Caco-2 (cell line): Measurements from ENCODE around the gene CFAP251. TPM values are rescaled to one million over a fixed set of nuclear protein-coding genes. Genes with fewer than 3 reads are reported as not detected.

Experiments
- BruUV-seq: library from RNA; stranded (reverse); fragments of 400-500 nt; replicated peaks from 2 replicates; lab custom pipeline; 2021; lab: Mats Ljungman, UMichigan
- CTCF ChIA-PET: fragments of 300-600 bp; sonication (Branson Sonifier 250); formaldehyde crosslinking; loops from one replicate; lab custom pipeline; 2022; ENCODE audit warnings: antibody characterized with exemption; lab: Charles Lee
- POLR2A ChIA-PET: fragments of 300-600 bp; sonication (Branson Sonifier 250); formaldehyde crosslinking; loops from one replicate; lab custom pipeline; 2022; ENCODE audit warnings: antibody characterized with exemption; lab: Charles Lee
- DNase-seq, 2 experiments: peaks; one replicate each; pipeline versions ENCODE4 v3.0.0 to v3.0.0-alpha.2; 2020 to 2022
- H3K27me3 ChIP-seq: replicated peaks from 2 replicates; pipeline ENCODE4 v1.6.0; 2011; ENCODE audit warnings: low read length; ENCODE audit not compliant: control insufficient read depth, insufficient read depth
- H3K36me3 ChIP-seq: 2 replicates; pipeline ENCODE4 v1.5.1; 2011; ENCODE audit warnings: low read length; ENCODE audit not compliant: control insufficient read depth, insufficient read depth
- H3K4me1 ChIP-seq: fragments of 250-450 bp; sonication (Bioruptor Pico); 2 replicates; pipeline ENCODE4 v1.5.1; 2020; ENCODE audit warnings: mild to moderate bottlenecking
- H3K4me3 ChIP-seq: 2 replicates; pipeline ENCODE4 v1.5.1; 2011; ENCODE audit warnings: low read depth, mild to moderate bottlenecking, control low read depth, low read length
- H3K9me3 ChIP-seq: fragments of 250-450 bp; sonication (Bioruptor Pico); 2 replicates; pipeline ENCODE4 v1.5.1; 2020; ENCODE audit warnings: mild to moderate bottlenecking, moderate library complexity
- H3K27ac Mint-ChIP-seq: one replicate; pipeline ENCODE4 v1.8.0; 2022; ENCODE audit warnings: mixed read lengths; ENCODE audit not compliant: unreplicated experiment
- H3K27me3 Mint-ChIP-seq: one replicate; pipeline ENCODE4 v1.8.0; 2022; ENCODE audit warnings: mixed read lengths; ENCODE audit not compliant: insufficient read depth, unreplicated experiment
- H3K36me3 Mint-ChIP-seq: one replicate; pipeline ENCODE4 v1.8.0; 2022; ENCODE audit warnings: mild to moderate bottlenecking, mixed read lengths; ENCODE audit not compliant: insufficient read depth, unreplicated experiment
- H3K4me1 Mint-ChIP-seq: one replicate; pipeline ENCODE4 v1.8.0; 2022; ENCODE audit warnings: low read depth, mixed read lengths; ENCODE audit not compliant: unreplicated experiment
- H3K4me3 Mint-ChIP-seq: one replicate; pipeline ENCODE4 v1.8.0; 2022; ENCODE audit warnings: mild to moderate bottlenecking, moderate library complexity, mixed read lengths; ENCODE audit not compliant: unreplicated experiment
- H3K9me3 Mint-ChIP-seq: one replicate; pipeline ENCODE4 v1.8.0; 2022; ENCODE audit warnings: mixed read lengths; ENCODE audit not compliant: unreplicated experiment
- intact Hi-C: fragments of 100-400 bp; cut with micrococcal nuclease; formaldehyde crosslinking; loops from one replicate; pipeline ENCODE4 v1.10.0; 2022; ENCODE audit not compliant: unreplicated experiment
- total RNA-seq: library from RNA; stranded (reverse); gene quantifications from 2 replicates; pipeline ENCODE4 v1.2.3, GENCODE V29; 2022
- TF ChIP-seq, protein P1 (sequence below), 2 experiments: fragments of 200-600 bp in 1 of 2; IDR thresholded peaks; 1 replicate in 1 of 2; 2 replicates in 1 of 2; pipeline versions ENCODE4 v1.5.1 to v1.8.0; 2011 to 2022; ENCODE audit warnings: antibody characterized with exemption in 1 of 2, control low read depth in 1 of 2, inconsistent platforms in 1 of 2, low read depth in 1 of 2, low read length in 1 of 2, mild to moderate bottlenecking in 1 of 2, moderate library complexity in 1 of 2; ENCODE audit not compliant: insufficient read depth in 1 of 2, severe bottlenecking in 1 of 2, unreplicated experiment in 1 of 2

Gene CFAP251
- total RNA-seq, 1 experiment from 2014 or later = 1.2 TPM

DNA sequence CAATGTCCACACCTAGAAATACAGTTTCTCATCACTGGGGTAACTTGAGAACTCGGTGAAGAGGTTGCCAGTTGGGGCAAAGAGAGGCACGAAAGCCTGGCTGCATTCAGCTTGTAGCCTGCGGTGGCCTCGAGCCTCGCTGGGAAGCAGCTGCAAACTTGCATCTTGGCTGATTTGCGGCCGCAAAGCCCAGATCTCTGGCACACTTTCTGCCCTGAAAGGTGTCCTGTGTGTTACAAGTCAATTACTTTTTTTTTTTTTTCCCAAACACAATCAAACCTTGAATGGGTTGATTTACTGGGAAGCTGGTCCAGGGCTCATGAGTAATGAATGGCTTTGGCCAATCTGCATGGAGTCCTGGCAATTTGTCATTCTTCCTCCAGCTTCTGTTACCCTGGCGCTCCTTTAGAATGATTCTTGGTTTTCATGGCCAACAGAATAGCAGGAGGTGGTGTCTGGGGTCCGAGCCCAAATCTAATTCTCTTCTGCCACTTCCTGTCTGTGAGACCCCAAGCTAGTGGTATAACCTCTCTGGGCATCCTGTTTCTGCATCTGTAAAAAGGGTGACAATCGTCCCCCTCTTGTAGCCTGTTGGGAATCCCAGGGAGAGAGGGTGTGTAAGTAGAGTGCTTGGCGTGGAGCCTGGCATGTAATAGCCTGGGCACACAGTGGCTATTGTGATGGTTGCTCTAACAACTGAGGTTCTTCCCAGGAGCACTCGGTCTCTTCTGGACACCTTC lies 109.9 kb downstream of the CFAP251 start:
- no peaks in the 10 kb centered on the region for H3K4me1 Mint-ChIP-seq
- no peaks in the 10 kb centered on the region for H3K27me3 ChIP-seq
- DNase-seq = no peak
- no peak overlapping the region for H3K4me3 ChIP-seq
- ChIA-PET POLR2A (no interaction called here), CTCF (interaction anchor here (0.6 to 0.7 kb wide), 2 partner anchors 70 to 123 kb away, joined by 3 to 6 read pairs; no protein-coding TSS in a partner anchor)
- no TSS peak for BruUV-seq
- TF ChIP-seq, protein P1, sequence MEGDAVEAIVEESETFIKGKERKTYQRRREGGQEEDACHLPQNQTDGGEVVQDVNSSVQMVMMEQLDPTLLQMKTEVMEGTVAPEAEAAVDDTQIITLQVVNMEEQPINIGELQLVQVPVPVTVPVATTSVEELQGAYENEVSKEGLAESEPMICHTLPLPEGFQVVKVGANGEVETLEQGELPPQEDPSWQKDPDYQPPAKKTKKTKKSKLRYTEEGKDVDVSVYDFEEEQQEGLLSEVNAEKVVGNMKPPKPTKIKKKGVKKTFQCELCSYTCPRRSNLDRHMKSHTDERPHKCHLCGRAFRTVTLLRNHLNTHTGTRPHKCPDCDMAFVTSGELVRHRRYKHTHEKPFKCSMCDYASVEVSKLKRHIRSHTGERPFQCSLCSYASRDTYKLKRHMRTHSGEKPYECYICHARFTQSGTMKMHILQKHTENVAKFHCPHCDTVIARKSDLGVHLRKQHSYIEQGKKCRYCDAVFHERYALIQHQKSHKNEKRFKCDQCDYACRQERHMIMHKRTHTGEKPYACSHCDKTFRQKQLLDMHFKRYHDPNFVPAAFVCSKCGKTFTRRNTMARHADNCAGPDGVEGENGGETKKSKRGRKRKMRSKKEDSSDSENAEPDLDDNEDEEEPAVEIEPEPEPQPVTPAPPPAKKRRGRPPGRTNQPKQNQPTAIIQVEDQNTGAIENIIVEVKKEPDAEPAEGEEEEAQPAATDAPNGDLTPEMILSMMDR (IDR thresholded peaks at IDR 0.05; ENCODE audit: insufficient read depth in 1 of 2, low read depth in 1 of 2, low read length in 1 of 2, severe bottlenecking in 1 of 2, unreplicated experiment in 1 of 2) = no peak
- intact Hi-C loops = no loop called here
- H3K36me3 Mint-ChIP-seq = no peaks in the 10 kb centered on the region
- no peaks in the 10 kb centered on the region for H3K36me3 ChIP-seq
- no peaks in the 10 kb centered on the region for H3K9me3 Mint-ChIP-seq
- no peak overlapping the region for H3K4me3 Mint-ChIP-seq
- peaks cover 9% of the 10 kb centered on the region for H3K4me1 ChIP-seq
- no peaks in the 10 kb centered on the region for H3K9me3 ChIP-seq
- no peak overlapping the region for H3K27ac Mint-ChIP-seq
- H3K27me3 Mint-ChIP-seq = no peaks in the 10 kb centered on the region

DNA sequence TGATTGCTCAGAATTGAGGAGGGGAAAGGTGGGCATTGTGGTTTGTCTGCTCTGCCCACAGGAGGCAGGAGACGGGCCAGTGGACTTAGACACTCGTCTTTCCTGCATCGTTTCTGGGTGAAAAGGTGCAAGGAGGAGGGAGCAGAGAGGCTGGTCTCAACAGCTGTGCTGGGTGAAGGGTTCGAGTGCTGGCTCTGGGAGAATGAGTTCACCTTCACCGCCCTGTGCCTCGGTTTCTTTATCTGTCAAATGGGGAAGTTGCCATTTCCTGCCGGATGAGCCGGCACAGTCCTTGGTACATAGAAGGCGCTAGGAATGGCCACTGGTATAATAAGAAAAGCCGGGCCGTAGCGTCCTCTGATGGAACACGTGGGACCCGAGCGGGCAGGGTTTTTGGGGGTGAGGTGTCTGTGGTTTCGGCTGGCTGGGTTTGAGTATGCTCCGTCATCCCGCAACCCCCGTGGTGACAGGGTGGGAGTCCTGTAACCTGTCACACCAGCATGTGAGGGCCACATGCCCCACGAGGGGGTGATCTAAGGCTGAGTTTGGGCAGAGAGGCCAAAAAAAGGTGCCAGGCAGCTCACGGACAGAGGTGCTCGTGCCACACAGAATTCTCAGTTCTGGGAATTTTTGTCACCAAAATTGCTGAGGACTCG lies 110.6 kb downstream of the CFAP251 start:
- Mint-ChIP-seq H3K4me3 (no peak overlapping the region), H3K27ac (no peak overlapping the region), H3K9me3 (no peaks in the 10 kb centered on the region), H3K4me1 (no peaks in the 10 kb centered on the region), H3K27me3 (no peaks in the 10 kb centered on the region), H3K36me3 (no peaks in the 10 kb centered on the region)
- Histone ChIP-seq H3K27me3 (no peaks in the 10 kb centered on the region), H3K9me3 (no peaks in the 10 kb centered on the region), H3K4me3 (no peak overlapping the region), H3K4me1 (peaks cover 2% of the 10 kb centered on the region), H3K36me3 (no peaks in the 10 kb centered on the region)
- POLR2A ChIA-PET = no interaction called here
- CTCF ChIA-PET = interaction anchor here (0.6 to 0.7 kb wide), 2 partner anchors 70 to 218 kb away, joined by 3 to 5 read pairs; no protein-coding TSS in a partner anchor
- TF ChIP-seq, protein P1 (IDR thresholded peaks at IDR 0.05; ENCODE audit: insufficient read depth in 1 of 2, low read depth in 1 of 2, low read length in 1 of 2, severe bottlenecking in 1 of 2, unreplicated experiment in 1 of 2) = no peak
- DNase-seq = no peak
- no TSS peak for BruUV-seq
- intact Hi-C loops = no loop called here

DNA sequence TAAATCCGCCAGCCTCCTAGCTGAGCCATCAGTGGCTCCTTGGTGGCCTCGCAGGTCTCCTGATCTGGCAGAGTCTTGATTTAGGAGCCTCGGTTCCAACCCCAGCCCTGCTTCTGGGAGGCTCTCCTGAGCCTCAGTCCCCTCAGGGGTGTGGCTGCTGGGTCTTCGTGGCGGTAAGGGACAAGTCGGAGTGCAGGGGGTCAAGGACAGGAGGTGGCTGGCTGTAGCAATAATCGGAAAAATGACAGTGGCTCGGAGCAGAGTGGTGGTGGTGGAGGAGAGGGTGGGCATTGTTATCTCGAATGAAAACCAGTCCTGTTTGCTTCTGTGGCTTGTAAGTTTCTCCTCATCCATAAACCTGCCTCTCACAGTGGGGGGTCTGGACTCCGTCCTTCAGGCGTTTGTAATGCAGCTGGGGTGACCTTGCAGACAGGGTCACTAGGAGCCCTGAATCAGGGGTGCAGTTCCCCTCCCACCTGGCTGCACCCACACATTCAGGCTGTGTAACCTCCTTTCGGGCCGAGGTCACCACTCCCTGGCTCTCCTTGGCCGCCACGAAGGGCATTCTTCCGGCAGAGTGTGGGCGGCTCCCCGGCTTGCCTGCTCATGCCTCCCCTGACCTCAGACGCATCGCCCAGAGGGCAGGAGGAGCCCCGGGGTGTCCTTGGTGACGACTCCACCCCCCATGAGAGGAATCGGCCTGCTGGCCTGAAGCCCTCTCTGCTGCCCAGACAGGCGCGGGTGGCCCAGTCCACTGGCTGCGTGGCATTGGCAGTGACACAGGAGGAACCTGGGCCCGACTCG lies 111.4 kb downstream of the CFAP251 start:
- no peaks in the 10 kb centered on the region for H3K27me3 Mint-ChIP-seq
- H3K36me3 Mint-ChIP-seq = peaks cover 2% of the 10 kb centered on the region
- ChIA-PET CTCF (interaction anchor here (0.6 kb wide), 1 partner anchor 219 kb away, joined by 5 read pairs; no protein-coding TSS in a partner anchor), POLR2A (no interaction called here)
- peaks cover 2% of the 10 kb centered on the region for H3K4me1 Mint-ChIP-seq
- TF ChIP-seq, protein P1 (IDR thresholded peaks at IDR 0.05; ENCODE audit: insufficient read depth in 1 of 2, low read depth in 1 of 2, low read length in 1 of 2, severe bottlenecking in 1 of 2, unreplicated experiment in 1 of 2) = no peak
- intact Hi-C loops = no loop called here
- H3K4me1 ChIP-seq = no peaks in the 10 kb centered on the region
- H3K4me3 Mint-ChIP-seq = no peak overlapping the region
- H3K4me3 ChIP-seq = no peak overlapping the region
- no peaks in the 10 kb centered on the region for H3K27me3 ChIP-seq
- H3K9me3 Mint-ChIP-seq = no peaks in the 10 kb centered on the region
- BruUV-seq = no TSS peak
- H3K36me3 ChIP-seq = no peaks in the 10 kb centered on the region
- H3K27ac Mint-ChIP-seq = no peak overlapping the region
- H3K9me3 ChIP-seq = no peaks in the 10 kb centered on the region
- DNase-seq = no peak
